Adrenal gland (tissue), 12 donors: Measurements from ENCODE around the gene BZW2. TPM values are rescaled to one million over a fixed set of nuclear protein-coding genes. Genes with fewer than 3 reads are reported as not detected.

Experiments used
- DNase-seq, 7 donors: peaks; one replicate each; pipeline ENCODE4 v3.0.0-alpha.2; 2019 to 2020
- H3K27ac ChIP-seq, 5 donors: fragments of 200-600 bp; sonication (generic) in 4 of 5; 1 replicate in 3 of 5; 2 replicates in 2 of 5; pipeline versions ENCODE4 v1.5.1 to v1.8.0; 2016 to 2020; ENCODE audit warnings: mild to moderate bottlenecking in 1 of 5
- H3K27me3 ChIP-seq: fragments of 200-600 bp; 2 replicates; pipeline ENCODE4 v1.8.0; 2021
- H3K36me3 ChIP-seq, 2 donors: fragments of 200-600 bp; replicated peaks in 1 of 2; 1 replicate in 1 of 2; 2 replicates in 1 of 2; pipeline versions ENCODE4 v1.5.1 to v1.8.0; 2018 to 2022
- H3K4me1 ChIP-seq, 2 donors: fragments of 200-600 bp; replicated peaks in 1 of 2; 1 replicate in 1 of 2; 2 replicates in 1 of 2; pipeline versions ENCODE4 v1.5.1 to v1.8.0; 2018 to 2021
- H3K4me3 ChIP-seq, 4 donors: fragments of 200-600 bp; sonication (generic) in 3 of 4; one replicate each; pipeline ENCODE4 v1.5.1; 2016 to 2018
- H3K9me3 ChIP-seq, 3 donors: fragments of 200-600 bp; sonication (generic) in 1 of 3; replicated peaks in 1 of 3; 1 replicate in 2 of 3; 2 replicates in 1 of 3; pipeline versions ENCODE4 v1.5.1 to v1.8.0; 2016 to 2021
- CTCF ChIP-seq, 6 experiments: fragments of 450-650 bp in 4 of 6; fragments of 200-600 bp in 2 of 6; sonication (generic) in 1 of 6; IDR thresholded peaks; 1 replicate in 5 of 6; 2 replicates in 1 of 6; pipeline versions ENCODE4 v1.5.1 to v1.8.0; 2016 to 2021; ENCODE audit warnings: antibody characterized with exemption in 6 of 6, mild to moderate bottlenecking in 2 of 6, moderate library complexity in 1 of 6
- POLR2A ChIP-seq, 2 donors: fragments of 450-650 bp; IDR thresholded peaks; one replicate each; pipeline ENCODE4 v1.6.1; 2017; ENCODE audit warnings: antibody characterized with exemption in 2 of 2, mild to moderate bottlenecking in 2 of 2, moderate library complexity in 1 of 2
- WGBS, 4 donors: extraction: QIAGEN DNeasy Blood & Tissue Kit in 2 of 4; methylation state at CpG; one replicate each; pipeline versions ENCODE4 v1.1.5 to v1.1.7; 2013 to 2017; 5-methylcytosine and 5-hydroxymethylcytosine counted together
- intact Hi-C, 2 donors: fragments of 100-400 bp; cut with DNase I; formaldehyde crosslinking; loops; one replicate each; pipeline versions ENCODE4 v1.14.1 to v1.15.0; 2022 to 2023
- polyA plus RNA-seq, 3 donors: library from polyadenylated mRNA; stranded (reverse); fragments of 200-250 nt in 2 of 3; fragments of 350-450 nt in 1 of 3; fragmentation: Illumina TruSeq in 1 of 3; extraction: RNeasy Lipid Tissue Mini Kit (QIAGEN cat#74804) in 1 of 3; gene quantifications; one replicate each; pipeline ENCODE4 v1.2.3, GENCODE V29; 2013 to 2014
- total RNA-seq, 9 donors: library from RNA; depleted of rRNA in 4 of 9; stranded (reverse); fragments of >200 nt in 4 of 9; fragments of 120-200 nt in 1 of 9; fragmentation: NEBNext Ultra II Directional in 1 of 9; extraction: Animal tissue kit (Norgen Biotek cat#: 25700) in 1 of 9; gene quantifications; one replicate each; pipeline versions ENCODE4 v1.1.0 to v1.2.4, GENCODE V29; 2013 to 2023
- donor health status: healthy with polysubstance abuse.
- donor health status: Bipolar disorder and iron deficiency.
- donor health status: DM: yes; HTN: yes; CAD: no.
- donor health status: DM: no; HTN: no; CAD: no.
- donor health status: DM: no; HTN: no; CAD: no.
- donor health status: DM: yes; HTN: yes; CAD: no.

Gene BZW2
- total and polyA plus RNA-seq, 12 donors: 11.1 to 46.5 (median 34.2) TPM

GRCh38 chr7:16603633-16604032 is 42.3 kb upstream of the BZW2 start:
- no peaks in the 10 kb centered on the region for H3K4me1 ChIP-seq
- H3K9me3 ChIP-seq: no peaks in the 10 kb centered on the region
- TF ChIP-seq POLR2A (IDR thresholded peaks at IDR 0.05): no peak
- TF ChIP-seq CTCF (IDR thresholded peaks at IDR 0.05): no peak
- H3K27ac ChIP-seq: no peak overlapping the region
- DNase-seq: no peak
- no peak overlapping the region for H3K4me3 ChIP-seq
- peaks cover 0 to 29% of the 10 kb centered on the region in 2 donors for H3K36me3 ChIP-seq
- intact Hi-C loops: no loop called here
- no peaks in the 10 kb centered on the region for H3K27me3 ChIP-seq

- no peak for TF ChIP-seq POLR2A (IDR thresholded peaks at IDR 0.05)
- TF ChIP-seq CTCF (IDR thresholded peaks at IDR 0.05): peak in 5 of 6 experiments; percentile 17 to 38 (median 19)
- DNase-seq: no peak
- 97 to 100% (median 98%) methylated on average over 3 of the region's 3 CpGs for WGBS, 4 donors
- peaks cover 0 to 33% of the 10 kb centered on the region in 2 donors for H3K36me3 ChIP-seq
- H3K4me3 ChIP-seq: no peak overlapping the region
- H3K27me3 ChIP-seq: no peaks in the 10 kb centered on the region
- intact Hi-C loops: no loop called here
- H3K27ac ChIP-seq: no peak overlapping the region
- H3K9me3 ChIP-seq: no peaks in the 10 kb centered on the region
- H3K4me1 ChIP-seq: no peaks in the 10 kb centered on the region
Measured at GRCh38 chr7:16604054-16604453, 41.9 kb upstream of the BZW2 start.

GRCh38 chr7:16606704-16607103 is 39.3 kb upstream of the BZW2 start:
- intact Hi-C loops: no loop called here
- no peaks in the 10 kb centered on the region for H3K4me1 ChIP-seq
- TF ChIP-seq POLR2A (IDR thresholded peaks at IDR 0.05) (no peak), CTCF (IDR thresholded peaks at IDR 0.05) (no peak)
- H3K27me3 ChIP-seq: no peaks in the 10 kb centered on the region
- H3K9me3 ChIP-seq: no peaks in the 10 kb centered on the region
- WGBS, 4 donors: 86 to 94% (median 90%) methylated on average over 3 of the region's 3 CpGs
- H3K36me3 ChIP-seq: peaks cover 0 to 25% of the 10 kb centered on the region in 2 donors
- no peak overlapping the region for H3K27ac ChIP-seq
- H3K4me3 ChIP-seq: no peak overlapping the region
- no peak for DNase-seq

- no peak for DNase-seq
- intact Hi-C loops: no loop called here
- Histone ChIP-seq H3K4me1 (no peaks in the 10 kb centered on the region), H3K9me3 (no peaks in the 10 kb centered on the region), H3K4me3 (no peak overlapping the region), H3K27me3 (no peaks in the 10 kb centered on the region), H3K27ac (no peak overlapping the region), H3K36me3 (peaks cover 0 to 23% of the 10 kb centered on the region in 2 donors)
- TF ChIP-seq POLR2A (IDR thresholded peaks at IDR 0.05): no peak
- WGBS, 4 donors: 87 to 95% (median 90%) methylated on average over 4 of the region's 4 CpGs
Measured at GRCh38 chr7:16609842-16610450, 36.0 kb upstream of the BZW2 start.

GRCh38 chr7:16611711-16612110 is 34.3 kb upstream of the BZW2 start:
- DNase-seq: no peak

More at GRCh38 chr7:16611711-16612110, 34.3 kb upstream of the BZW2 start:
- Histone ChIP-seq H3K27me3 (no peaks in the 10 kb centered on the region), H3K4me3 (no peak overlapping the region), H3K36me3 (peaks cover 0 to 25% of the 10 kb centered on the region in 2 donors), H3K9me3 (no peaks in the 10 kb centered on the region), H3K4me1 (no peaks in the 10 kb centered on the region), H3K27ac (no peak overlapping the region)
- WGBS, 4 donors: 67 to 98% (median 97%) methylated on average over 2 of the region's 2 CpGs
- no peak for TF ChIP-seq CTCF (IDR thresholded peaks at IDR 0.05)
- TF ChIP-seq POLR2A (IDR thresholded peaks at IDR 0.05): no peak
- intact Hi-C loops: no loop called here
